Left lung (tissue), 10 donors: ENCODE data around the gene B3GNT7. TPM values are rescaled to one million over a fixed set of nuclear protein-coding genes. Genes with fewer than 3 reads are reported as not detected.
"Not testable (repeated sequence)": the region's sequence is repeated elsewhere in the genome, so short reads cannot be mapped to it uniquely, and the experiment has no call there.

Experiments used
- ATAC-seq: fragments of 200-7000 bp; cut with Tn5 transposase; one replicate; pipeline ENCODE4 v1.9.1; 2020; ENCODE audit warnings: moderate library complexity
- DNase-seq, 4 donors: peaks; one replicate each; pipeline ENCODE4 v3.0.0-alpha.2; 2013 to 2020
- H3K27ac ChIP-seq, 2 donors: fragments of 200-600 bp; sonication (generic) in 1 of 2; one replicate each; pipeline versions ENCODE4 v1.5.0 to v1.8.0; 2020 to 2021
- H3K27me3 ChIP-seq, 2 donors: fragments of 200-600 bp; sonication (generic) in 1 of 2; one replicate each; pipeline versions ENCODE4 v1.5.0 to v1.8.0; 2020 to 2021
- H3K36me3 ChIP-seq, 2 donors: fragments of 200-600 bp; sonication (generic) in 1 of 2; one replicate each; pipeline versions ENCODE4 v1.5.0 to v1.8.0; 2020 to 2021
- H3K4me1 ChIP-seq, 2 donors: fragments of 200-600 bp; one replicate each; pipeline ENCODE4 v1.8.0; 2021
- H3K4me3 ChIP-seq, 2 donors: fragments of 200-600 bp; sonication (generic) in 1 of 2; one replicate each; pipeline versions ENCODE4 v1.5.0 to v1.8.0; 2020 to 2021; ENCODE audit warnings: mild to moderate bottlenecking in 1 of 2
- H3K9me3 ChIP-seq, 2 donors: fragments of 200-600 bp; sonication (generic) in 1 of 2; one replicate each; pipeline versions ENCODE4 v1.5.0 to v1.8.0; 2020 to 2021
- CTCF ChIP-seq, 2 donors: fragments of 200-600 bp; sonication (generic) in 1 of 2; IDR thresholded peaks; one replicate each; pipeline versions ENCODE4 v1.5.0 to v1.8.0; 2021; ENCODE audit warnings: antibody characterized with exemption in 2 of 2
- intact Hi-C, 2 donors: fragments of 100-400 bp; cut with DNase I; formaldehyde crosslinking; loops; one replicate each; pipeline versions ENCODE4 v1.11.2 to v1.14.2; 2022
- polyA plus RNA-seq, 6 donors: library from polyadenylated mRNA; unstranded; fragments of 120-200 nt; gene quantifications; one replicate each; pipeline ENCODE4 v1.2.1, GENCODE V29; 2013; ENCODE audit not compliant: insufficient read length in 6 of 6
- total RNA-seq, 2 donors: library from RNA; stranded (reverse); fragmentation: NEBNext Ultra II Directional; extraction: Animal tissue kit (Norgen Biotek cat#: 25700); gene quantifications; one replicate each; pipeline ENCODE4 v1.2.1, GENCODE V29; 2021
- donor health status: DM: no; HTN: yes; CAD: no.
- donor health status: DM: no; HTN: no; CAD: no.

Gene B3GNT7
- total and polyA plus RNA-seq, 8 donors = 2.4 to 107 (median 4.3) TPM

- Histone ChIP-seq H3K4me1 (peaks cover 0 to 19% of the 10 kb centered on the region in 2 donors), H3K9me3 (no peaks in the 10 kb centered on the region), H3K27me3 (no peaks in the 10 kb centered on the region), H3K27ac (peak overlapping the region; percentile 3 to 9), H3K36me3 (no peaks in the 10 kb centered on the region), H3K4me3 (no peak overlapping the region)
- intact Hi-C loops = no loop called here
- TF ChIP-seq CTCF (IDR thresholded peaks at IDR 0.05) = no peak
- DNase-seq (no peak), ATAC-seq (peak; percentile 35)
Observed at GRCh38 chr2:231348704-231349373, 46.7 kb upstream of the B3GNT7 start.

- H3K36me3 ChIP-seq, H3K27ac ChIP-seq, DNase-seq, intact Hi-C loops, H3K4me3 ChIP-seq, ATAC-seq, H3K9me3 ChIP-seq, H3K27me3 ChIP-seq: not testable (repeated sequence)
- H3K4me1 ChIP-seq = peaks cover 0 to 15% of the 10 kb centered on the region in 2 donors
Observed at GRCh38 chr2:231349374-231349735, 46.2 kb upstream of the B3GNT7 start.

GRCh38 chr2:231351648-231352047, 43.9 kb upstream of the B3GNT7 start:
- no peak overlapping the region for H3K4me3 ChIP-seq
- H3K9me3 ChIP-seq = no peaks in the 10 kb centered on the region
- TF ChIP-seq CTCF (IDR thresholded peaks at IDR 0.05) = no peak
- no peak overlapping the region for H3K27ac ChIP-seq
- H3K27me3 ChIP-seq = no peaks in the 10 kb centered on the region
- H3K4me1 ChIP-seq = peaks cover 0 to 15% of the 10 kb centered on the region in 2 donors
- no peak for ATAC-seq
- peaks cover 0 to 4% of the 10 kb centered on the region in 2 donors for H3K36me3 ChIP-seq
- intact Hi-C loops = no loop called here
- no peak for DNase-seq

- intact Hi-C loops = no loop called here
- TF ChIP-seq CTCF (IDR thresholded peaks at IDR 0.05) = no peak
- Histone ChIP-seq H3K9me3 (no peaks in the 10 kb centered on the region), H3K4me1 (peaks cover 0 to 2% of the 10 kb centered on the region in 2 donors), H3K36me3 (peaks cover 0 to 4% of the 10 kb centered on the region in 2 donors), H3K4me3 (no peak overlapping the region), H3K27me3 (no peaks in the 10 kb centered on the region), H3K27ac (no peak overlapping the region)
- DNase-seq (no peak), ATAC-seq (no peak)
Observed at GRCh38 chr2:231353469-231353868, 42.0 kb upstream of the B3GNT7 start.

GRCh38 chr2:231355508-231356465, 39.7 kb upstream of the B3GNT7 start:
- no peaks in the 10 kb centered on the region for H3K9me3 ChIP-seq
- intact Hi-C loops = no loop called here
- no peak for TF ChIP-seq CTCF (IDR thresholded peaks at IDR 0.05)
- peaks cover 0 to 7% of the 10 kb centered on the region in 2 donors for H3K36me3 ChIP-seq
- DNase-seq = no peak
- no peak overlapping the region for H3K4me3 ChIP-seq
- H3K27ac ChIP-seq = no peak overlapping the region
- ATAC-seq = no peak
- peaks cover 0 to 3% of the 10 kb centered on the region in 2 donors for H3K4me1 ChIP-seq
- no peaks in the 10 kb centered on the region for H3K27me3 ChIP-seq
